ENCODE measurements around the gene DDX3X. TPM values are rescaled to one million over a fixed set of nuclear protein-coding genes. Genes with fewer than 3 reads are reported as not detected.

DDX3X gene
- total and polyA plus RNA-seq, 10 of the 15 experiments (the other 5 are each of a cell fraction or from before 2014, with no cell fraction given), result 52.0 to 283 (median 172) TPM

GRCh38 chrX:41352329-41352838 lies 18.4 kb downstream of the DDX3X start (continued):
- TF ChIP-seq ZBTB11 (CRISPR knock-in tag; IDR thresholded peaks at IDR 0.05), result no peak
- no peak for TF ChIP-seq ETV6 (conservative IDR thresholded peaks at IDR 0.05 in 1 of 2, IDR thresholded peaks at IDR 0.05 in 1 of 2; ENCODE audit: borderline replicate concordance in 1 of 2, low read depth in 1 of 2)
- peak; percentile 36; the same call in 1 of the 2 replicates for TF ChIP-seq PAX5 (IDR thresholded peaks at IDR 0.05; ENCODE audit: borderline replicate concordance, low read depth, low read length)
- TF ChIP-seq EP300 (IDR thresholded peaks at IDR 0.05; ENCODE audit: borderline replicate concordance in 1 of 2, control insufficient read depth in 1 of 2, low read depth in 2 of 2, low read length in 2 of 2), result no peak

GRCh38 chrX:41353985-41354384 lies 20.0 kb downstream of the DDX3X start:
- no peak overlapping the region for H3K4me3 ChIP-seq
- no peak overlapping the region for H3K9ac ChIP-seq (ENCODE audit: control insufficient read depth, insufficient read depth, low read length)
- FAIRE-seq (no peak), DNase-seq (ENCODE audit: low read depth, low spot score) (no peak), ATAC-seq (no peak)
- no peak overlapping the region for H3K4me2 ChIP-seq (ENCODE audit: control insufficient read depth, insufficient read depth)
- POLR2A ChIA-PET, result no interaction called here
- H3K4me1 ChIP-seq (ENCODE audit: control insufficient read depth, insufficient read depth, low read length), result no peaks in the 10 kb centered on the region
- no peaks in the 10 kb centered on the region for H4K20me1 ChIP-seq (ENCODE audit: control insufficient read depth, insufficient read depth)
- in situ Hi-C loops (cut with MboI) (no loop called here), intact Hi-C loops (cut with micrococcal nuclease; ENCODE audit: unreplicated experiment) (no loop called here)
- no peaks in the 10 kb centered on the region; a peak in 1 of 4 replicates for H3K36me3 ChIP-seq (ENCODE audit: control insufficient read depth in 2 of 2, insufficient read depth in 2 of 2, low read length in 1 of 2)
- SMC1A ChIA-PET (ENCODE audit: uncharacterized antibody, unreplicated experiment), result no interaction called here
- H3K27me3 ChIP-seq (replicated peaks in 1 of 2; ENCODE audit: control insufficient read depth in 2 of 2, insufficient read depth in 2 of 2, low read length in 1 of 2), result no peaks in the 10 kb centered on the region
- CTCF ChIA-PET, result interaction anchor here (1.6 kb wide), 1 partner anchor 406 kb away, joined by 5 read pairs; no protein-coding TSS in a partner anchor
- RAD21 ChIA-PET (ENCODE audit: unreplicated experiment), result no interaction called here
- BruUV-seq (replicated peaks), result no TSS peak
- H2AFZ ChIP-seq (ENCODE audit: control insufficient read depth, low read depth, low read length), result no peak overlapping the region
- H3K9me3 ChIP-seq (replicated peaks; ENCODE audit: control insufficient read depth, insufficient read depth, low read length), result no peaks in the 10 kb centered on the region
- H3K27ac ChIP-seq (ENCODE audit: control insufficient read depth, insufficient read depth), result no peak overlapping the region
- WGBS (ENCODE audit: insufficient coverage, insufficient replicate concordance, low lambda C conversion rate, missing lambda C conversion rate), result 33% methylated on average over 2 of the region's 3 CpGs
- H3K79me2 ChIP-seq (ENCODE audit: control insufficient read depth, insufficient read depth, low read length), result no peaks in the 10 kb centered on the region
- TF ChIP-seq RCOR1 (conservative IDR thresholded peaks at IDR 0.05; ENCODE audit: low read depth, low read length) (no peak), DPF2 (IDR thresholded peaks at IDR 0.05) (no peak), HDAC2 (IDR thresholded peaks at IDR 0.05) (no peak), JUNB (IDR thresholded peaks at IDR 0.05) (no peak), PAX8 (IDR thresholded peaks at IDR 0.05) (no peak), NR2F1 (conservative IDR thresholded peaks at IDR 0.05) (no peak), KLF5 (IDR thresholded peaks at IDR 0.05; ENCODE audit: partially characterized antibody) (no peak), ZNF687 (IDR thresholded peaks at IDR 0.05) (no peak)

All from GM12878 (cell line).